ENCODE data around the gene USP20.

Gene USP20

GRCh38 chr9:129868023-129868871 is 33.0 kb downstream of the USP20 start:
- intact Hi-C loops (cut with DNase I; ENCODE audit: low total_unique reads), result no loop called here
- no peaks in the 10 kb centered on the region for H3K9me3 ChIP-seq
- no peak for DNase-seq
- no peaks in the 10 kb centered on the region for H3K27me3 ChIP-seq
- H3K4me1 ChIP-seq, result no peaks in the 10 kb centered on the region
- TF ChIP-seq, protein P1, sequence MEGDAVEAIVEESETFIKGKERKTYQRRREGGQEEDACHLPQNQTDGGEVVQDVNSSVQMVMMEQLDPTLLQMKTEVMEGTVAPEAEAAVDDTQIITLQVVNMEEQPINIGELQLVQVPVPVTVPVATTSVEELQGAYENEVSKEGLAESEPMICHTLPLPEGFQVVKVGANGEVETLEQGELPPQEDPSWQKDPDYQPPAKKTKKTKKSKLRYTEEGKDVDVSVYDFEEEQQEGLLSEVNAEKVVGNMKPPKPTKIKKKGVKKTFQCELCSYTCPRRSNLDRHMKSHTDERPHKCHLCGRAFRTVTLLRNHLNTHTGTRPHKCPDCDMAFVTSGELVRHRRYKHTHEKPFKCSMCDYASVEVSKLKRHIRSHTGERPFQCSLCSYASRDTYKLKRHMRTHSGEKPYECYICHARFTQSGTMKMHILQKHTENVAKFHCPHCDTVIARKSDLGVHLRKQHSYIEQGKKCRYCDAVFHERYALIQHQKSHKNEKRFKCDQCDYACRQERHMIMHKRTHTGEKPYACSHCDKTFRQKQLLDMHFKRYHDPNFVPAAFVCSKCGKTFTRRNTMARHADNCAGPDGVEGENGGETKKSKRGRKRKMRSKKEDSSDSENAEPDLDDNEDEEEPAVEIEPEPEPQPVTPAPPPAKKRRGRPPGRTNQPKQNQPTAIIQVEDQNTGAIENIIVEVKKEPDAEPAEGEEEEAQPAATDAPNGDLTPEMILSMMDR (IDR thresholded peaks at IDR 0.05), result no peak
- peaks cover 11 to 81% (median 55%) of the 10 kb centered on the region in 3 donors for H3K36me3 ChIP-seq
- H3K27ac ChIP-seq, result no peak overlapping the region
- no peak overlapping the region for H3K4me3 ChIP-seq

- no peak overlapping the region for H3K4me3 ChIP-seq
- no peak for DNase-seq
- no peak overlapping the region for H3K27ac ChIP-seq
- H3K36me3 ChIP-seq, result peaks cover 15 to 74% (median 48%) of the 10 kb centered on the region in 3 donors
- no peaks in the 10 kb centered on the region for H3K9me3 ChIP-seq
- H3K4me1 ChIP-seq, result no peaks in the 10 kb centered on the region
- H3K27me3 ChIP-seq, result no peaks in the 10 kb centered on the region
- TF ChIP-seq, protein P1 (IDR thresholded peaks at IDR 0.05), result no peak
- intact Hi-C loops (cut with DNase I; ENCODE audit: low total_unique reads), result no loop called here
Measured at GRCh38 chr9:129868872-129869486, 33.7 kb downstream of the USP20 start.

DNA sequence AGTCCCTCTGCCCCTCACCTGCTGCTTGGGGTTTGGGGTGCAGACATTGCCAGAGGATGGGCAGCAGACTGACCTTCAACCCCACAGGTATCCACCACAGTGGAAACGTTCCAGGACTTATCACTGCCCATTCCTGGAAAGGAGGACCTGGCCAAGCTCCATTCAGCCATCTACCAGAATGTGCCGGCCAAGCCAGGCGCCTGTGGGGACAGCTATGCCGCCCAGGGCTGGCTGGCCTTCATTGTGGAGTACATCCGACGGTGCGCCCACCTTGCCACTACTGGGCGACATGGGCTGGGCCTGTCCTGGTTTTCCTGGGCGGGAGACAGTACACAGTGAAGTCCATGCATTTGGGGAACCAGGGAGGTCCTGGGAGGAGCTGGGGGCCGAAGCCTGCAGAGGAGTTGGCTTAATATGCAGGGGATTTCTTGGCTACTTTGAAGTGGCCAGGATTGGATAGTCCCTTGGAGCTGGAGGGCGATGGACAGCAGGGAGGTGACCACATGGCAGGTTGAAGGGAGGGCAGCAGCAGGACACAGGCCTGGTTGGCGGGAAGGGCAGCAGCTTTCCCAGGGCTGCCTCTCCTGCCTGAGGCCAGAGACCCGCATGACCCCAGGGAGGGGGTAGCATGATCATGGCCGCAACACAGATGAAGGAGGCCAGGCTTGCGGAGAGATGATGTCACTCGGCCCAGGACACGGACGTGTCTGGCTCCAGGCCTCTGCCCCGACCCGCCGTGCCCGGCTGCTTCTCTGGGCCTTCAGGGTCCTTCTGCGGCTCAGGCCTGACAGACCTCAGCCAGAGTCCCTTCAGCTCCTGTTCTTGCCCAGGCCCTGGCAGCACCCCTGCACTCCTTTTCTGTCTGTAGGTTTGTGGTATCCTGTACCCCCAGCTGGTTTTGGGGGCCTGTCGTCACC is 34.6 kb downstream of the USP20 start:
- Histone ChIP-seq H3K9me3 (no peaks in the 10 kb centered on the region), H3K4me1 (no peaks in the 10 kb centered on the region), H3K4me3 (no peak overlapping the region), H3K36me3 (peaks cover 23 to 66% (median 44%) of the 10 kb centered on the region in 3 donors), H3K27ac (no peak overlapping the region), H3K27me3 (no peaks in the 10 kb centered on the region)
- TF ChIP-seq, protein P1 (IDR thresholded peaks at IDR 0.05), result no peak
- intact Hi-C loops (cut with DNase I; ENCODE audit: low total_unique reads), result no loop called here
- DNase-seq, result no peak

- no peaks in the 10 kb centered on the region for H3K4me1 ChIP-seq
- no peak for DNase-seq
- H3K27ac ChIP-seq, result no peak overlapping the region
- no peaks in the 10 kb centered on the region for H3K27me3 ChIP-seq
- H3K36me3 ChIP-seq, result peaks cover 27 to 54% (median 32%) of the 10 kb centered on the region in 3 donors
- intact Hi-C loops (cut with DNase I; ENCODE audit: low total_unique reads), result no loop called here
- H3K9me3 ChIP-seq, result no peaks in the 10 kb centered on the region
- no peak overlapping the region for H3K4me3 ChIP-seq
- TF ChIP-seq, protein P1 (IDR thresholded peaks at IDR 0.05), result no peak
Measured at GRCh38 chr9:129871046-129871445, 35.8 kb downstream of the USP20 start.

- Histone ChIP-seq H3K36me3 (peaks cover 5 to 30% (median 28%) of the 10 kb centered on the region in 3 donors), H3K27me3 (no peaks in the 10 kb centered on the region), H3K4me3 (no peak overlapping the region), H3K9me3 (no peaks in the 10 kb centered on the region), H3K4me1 (no peaks in the 10 kb centered on the region), H3K27ac (no peak overlapping the region)
- TF ChIP-seq, protein P1 (IDR thresholded peaks at IDR 0.05), result no peak
- intact Hi-C loops (cut with DNase I; ENCODE audit: low total_unique reads), result no loop called here
- DNase-seq, result no peak
Measured at GRCh38 chr9:129873563-129874190, 38.4 kb downstream of the USP20 start.

Data from tibial artery (tissue), 4 donors.